NCI-H2196 treated with DMSO at 0.1 percent for 48 hours (cell line): Measurements from ENCODE around the gene CD2AP.
"Not testable (repeated sequence)": the region's sequence is repeated elsewhere in the genome, so short reads cannot be mapped to it uniquely, and the experiment has no call there.

Source experiments
- DNase-seq: peaks from one replicate; lab custom pipeline; 2025; ENCODE audit not compliant: unreplicated experiment; lab: John Stamatoyannopoulos, UW

Gene CD2AP

DNA sequence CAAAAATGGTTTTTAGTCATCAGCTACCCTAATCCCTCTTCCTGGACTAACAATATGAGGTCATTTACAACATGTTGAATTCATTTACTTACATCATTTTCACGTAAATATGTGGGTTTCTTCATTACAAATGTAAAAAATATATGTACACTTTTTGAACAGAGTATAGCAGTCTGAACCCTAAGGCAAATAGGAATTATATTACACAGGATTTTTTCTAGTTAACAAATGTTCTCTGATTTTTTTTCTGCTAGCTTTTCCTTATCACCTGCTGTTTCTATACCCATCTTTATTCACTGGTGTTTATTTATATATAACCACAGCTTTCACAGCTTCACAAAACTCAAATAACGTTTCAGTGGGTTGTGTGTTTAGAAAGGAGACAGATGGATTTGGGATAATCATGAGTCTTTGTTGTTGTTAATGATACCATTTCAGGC is 21.0 kb upstream of the CD2AP start:
- DNase-seq, result no peak

GRCh38 chr6:47457370-47457769 is 20.2 kb upstream of the CD2AP start:
- no peak for DNase-seq

GRCh38 chr6:47464052-47464451 is 13.5 kb upstream of the CD2AP start:
- DNase-seq, result no peak

DNA sequence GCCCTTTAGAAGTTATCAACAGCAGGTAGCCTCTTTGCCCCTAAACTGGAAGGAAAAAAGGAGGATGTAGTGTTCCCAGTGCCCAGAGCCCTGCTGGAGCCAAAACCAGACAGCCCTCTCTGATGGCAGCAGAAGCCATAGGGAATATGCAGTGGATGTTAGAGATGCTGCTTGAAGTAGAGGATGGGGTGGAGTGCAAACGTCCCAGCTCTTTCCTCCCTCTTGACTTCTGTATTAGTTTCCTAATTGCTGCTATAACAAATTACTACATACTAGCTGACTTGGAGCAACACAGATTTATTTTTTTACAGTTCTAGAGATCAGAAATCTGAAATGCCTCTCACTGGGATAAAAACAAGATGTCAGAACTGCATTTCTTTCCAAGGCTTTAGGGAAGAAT is 12.5 kb upstream of the CD2AP start:
- DNase-seq, result no peak

DNA sequence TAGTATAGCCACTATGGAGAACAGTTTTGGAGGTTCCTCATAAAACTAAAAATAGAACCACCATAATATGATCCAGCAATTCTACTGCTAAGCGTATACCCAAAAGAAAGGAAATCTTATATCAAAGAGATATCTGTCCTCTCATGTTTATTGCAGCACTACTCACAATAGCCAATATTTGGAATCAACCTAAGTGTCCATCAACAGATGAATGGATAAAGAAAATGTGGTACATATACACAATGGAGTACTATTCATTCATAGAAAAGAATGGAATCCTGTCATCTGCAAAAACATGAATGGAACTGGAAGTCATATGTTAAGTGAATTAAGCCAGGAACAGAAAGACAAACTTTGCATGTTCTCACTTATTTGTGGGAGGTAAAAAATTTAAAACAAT is 5.7 kb upstream of the CD2AP start:
- DNase-seq, result no peak

GRCh38 chr6:47473791-47474346 is 3.7 kb upstream of the CD2AP start:
- no peak for DNase-seq

DNA sequence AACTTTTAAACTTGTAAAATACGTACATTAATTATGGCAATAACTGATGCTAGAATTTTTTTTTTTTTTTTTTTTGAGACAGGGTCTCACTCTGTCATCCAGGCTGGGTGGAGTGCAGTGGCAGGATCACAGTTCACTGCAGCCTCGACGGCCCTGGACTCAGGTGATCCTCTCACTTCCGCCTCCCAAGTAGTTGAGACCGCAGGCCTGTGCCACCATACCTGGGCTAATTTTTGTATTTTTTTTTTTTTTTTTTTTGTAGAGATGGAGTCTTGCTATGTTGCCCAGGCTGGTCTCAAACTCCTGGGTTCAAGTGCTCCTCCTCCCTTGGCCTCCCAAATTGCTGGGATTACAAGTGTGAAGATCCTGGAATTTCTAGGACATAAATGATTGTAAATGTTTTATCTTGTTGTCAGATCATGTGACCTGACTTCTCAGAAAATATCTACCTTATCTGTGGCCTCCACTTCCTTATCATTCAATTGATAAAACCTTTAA is 2.2 kb upstream of the CD2AP start:
- no peak for DNase-seq

DNA sequence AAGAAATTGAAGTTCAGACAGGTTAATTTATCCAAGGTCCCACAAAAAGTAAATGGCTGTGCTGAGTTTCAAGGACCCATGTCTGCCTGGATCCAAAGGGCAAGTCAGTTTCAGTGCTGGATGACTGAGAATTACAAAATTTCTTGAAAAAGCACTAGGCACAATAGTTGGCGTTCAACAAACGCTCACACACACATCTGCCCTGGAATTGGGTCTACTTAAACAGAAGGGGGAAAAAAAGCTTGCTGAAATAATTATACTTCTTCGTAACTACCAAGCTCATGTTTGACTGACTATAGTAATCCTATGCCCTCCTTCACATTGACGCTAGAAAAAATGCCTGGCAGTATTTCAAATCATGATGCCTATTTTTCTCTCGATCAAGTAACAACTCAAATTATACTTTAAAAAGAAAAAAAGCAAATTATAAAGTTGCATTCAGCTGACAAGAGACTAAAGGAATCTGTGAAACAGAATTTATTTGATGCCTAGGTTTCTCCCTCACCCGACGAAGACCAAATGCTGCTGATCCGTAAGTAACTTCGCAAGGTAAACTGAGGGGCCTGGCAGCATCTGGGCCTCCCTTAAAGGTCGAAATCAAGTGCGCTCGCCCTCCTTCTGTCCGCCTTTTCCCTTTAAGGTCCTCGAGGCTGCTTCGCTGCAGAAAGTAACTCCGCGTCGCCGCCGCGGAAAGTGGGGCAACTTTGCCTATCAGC is 650 bp upstream of the CD2AP start:
- no peak for DNase-seq

- DNase-seq, result no peak
Observed at GRCh38 chr6:47478233-47479139, 897 bp downstream of the CD2AP start.

DNA sequence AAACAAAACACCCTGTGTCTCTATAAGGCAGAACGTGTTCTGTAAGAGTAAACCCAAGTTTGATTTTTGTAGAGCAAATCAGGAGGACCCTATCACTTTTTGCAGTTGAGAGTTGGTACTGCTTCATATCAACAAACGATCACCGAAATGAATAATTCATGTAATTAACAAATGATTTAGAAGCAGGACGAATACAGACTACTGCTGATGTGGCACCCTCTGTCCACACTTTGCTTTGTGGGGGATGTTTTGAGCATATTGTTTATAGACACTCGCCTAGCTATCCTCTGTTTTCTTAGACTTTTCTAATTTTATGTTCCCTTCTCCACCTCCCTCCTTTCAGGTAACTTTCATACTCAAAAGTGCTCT is 1.5 kb downstream of the CD2AP start:
- DNase-seq, result no peak

GRCh38 chr6:47479874-47480273 is 2.3 kb downstream of the CD2AP start:
- DNase-seq, result no peak

GRCh38 chr6:47481213-47481612 is 3.6 kb downstream of the CD2AP start:
- not testable (repeated sequence) for DNase-seq

GRCh38 chr6:47481806-47482205 is 4.2 kb downstream of the CD2AP start:
- DNase-seq, result no peak

- no peak for DNase-seq
Observed at GRCh38 chr6:47483516-47483852, 5.9 kb downstream of the CD2AP start.

DNA sequence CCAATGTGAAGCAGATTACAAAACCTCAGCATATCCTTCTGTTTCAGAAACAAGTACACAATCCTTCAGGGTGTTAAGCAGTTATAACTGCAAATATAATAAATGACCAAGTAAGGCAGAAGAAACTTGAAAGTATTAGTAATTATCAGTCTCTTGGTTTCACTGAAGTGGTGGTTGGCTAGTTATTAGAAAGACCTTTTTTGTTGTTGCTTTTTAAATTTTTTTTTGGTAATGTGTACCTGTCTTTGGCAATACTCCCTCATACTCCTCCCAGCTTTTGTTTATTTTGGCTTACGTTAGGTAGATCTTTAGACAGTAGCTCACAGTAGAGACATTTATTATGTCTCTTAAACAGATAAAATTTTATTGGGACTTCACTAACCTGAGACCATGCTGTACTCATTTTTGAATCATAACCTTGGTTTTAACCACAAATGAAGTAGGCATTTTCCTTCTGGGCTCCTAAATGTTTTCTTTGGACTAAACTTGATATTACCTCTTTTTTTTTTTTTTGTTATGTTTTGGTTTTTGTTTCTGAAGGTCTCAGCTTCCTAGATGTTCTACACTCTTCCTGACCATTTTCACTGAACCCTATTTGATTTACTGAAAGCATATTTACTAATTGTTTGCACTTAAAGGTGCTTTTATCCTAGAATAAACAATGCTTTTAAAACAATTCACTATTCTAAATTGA is 6.4 kb downstream of the CD2AP start:
- DNase-seq, result peak; percentile 46

DNA sequence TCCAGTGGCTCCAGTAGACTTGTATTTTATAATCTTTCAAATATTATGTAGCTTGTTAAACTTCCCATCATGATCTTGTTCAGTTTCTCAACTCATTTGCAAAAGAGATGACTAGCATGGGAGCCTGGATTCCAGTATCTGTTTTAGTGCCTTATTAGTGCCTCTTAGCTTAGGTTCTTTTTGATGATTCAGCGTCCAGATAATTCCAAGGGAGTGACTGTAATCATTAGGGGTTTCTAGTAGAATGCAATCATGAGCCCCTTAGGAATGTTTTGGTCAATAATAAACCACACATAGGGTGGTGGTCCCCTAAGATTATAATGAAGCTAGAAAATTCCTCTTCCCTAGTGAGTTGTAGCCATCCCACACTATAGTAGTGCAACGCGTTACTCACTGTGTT is 7.0 kb downstream of the CD2AP start:
- no peak for DNase-seq

DNA sequence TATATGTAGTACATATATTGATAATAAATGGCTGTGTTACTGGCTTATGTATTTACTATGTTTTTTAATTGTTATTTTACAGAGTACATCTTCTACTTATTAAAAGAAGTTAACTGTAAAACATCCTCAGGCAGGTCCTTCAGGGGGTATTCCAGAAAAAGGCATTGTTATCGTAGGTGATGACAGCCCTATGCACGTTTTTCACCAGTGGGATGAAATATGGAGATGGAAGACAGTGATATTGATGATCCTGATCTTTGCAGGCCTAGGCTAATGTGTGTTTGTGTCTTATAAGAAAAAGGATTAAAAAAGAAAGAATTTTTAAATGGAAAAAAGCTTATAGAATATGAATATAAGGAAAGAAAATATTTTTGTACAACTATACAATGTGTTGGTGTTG is 7.5 kb downstream of the CD2AP start:
- no peak for DNase-seq

DNA sequence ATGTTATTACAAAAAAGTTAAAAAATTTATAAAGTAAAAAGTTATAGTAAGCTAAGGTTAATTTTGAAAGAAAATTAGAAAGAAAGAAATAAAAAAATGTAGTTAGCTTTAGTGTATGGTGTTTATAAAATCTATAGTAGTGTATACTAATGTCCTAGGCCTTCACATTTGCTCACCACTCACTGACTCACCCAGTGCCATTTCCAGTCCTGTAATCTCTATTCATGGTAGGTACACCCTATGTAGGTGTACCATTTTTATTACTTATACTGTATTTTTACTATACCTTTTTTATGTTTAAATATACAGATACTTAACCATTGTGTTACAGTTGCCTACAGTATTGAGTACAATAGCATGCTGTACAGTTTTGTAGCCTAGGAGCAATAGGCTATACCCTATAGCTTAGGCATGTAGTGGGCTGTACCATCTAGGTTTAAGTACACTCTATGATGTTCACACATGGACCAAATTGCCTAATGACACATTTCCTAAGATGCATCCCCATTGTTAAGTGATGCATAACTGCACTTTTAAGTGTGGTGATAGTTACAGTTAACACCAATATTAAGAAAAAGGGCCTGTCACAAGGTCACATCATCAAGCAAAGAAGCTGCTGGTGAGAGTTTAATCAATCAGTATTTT is 8.0 kb downstream of the CD2AP start:
- no peak for DNase-seq

DNA sequence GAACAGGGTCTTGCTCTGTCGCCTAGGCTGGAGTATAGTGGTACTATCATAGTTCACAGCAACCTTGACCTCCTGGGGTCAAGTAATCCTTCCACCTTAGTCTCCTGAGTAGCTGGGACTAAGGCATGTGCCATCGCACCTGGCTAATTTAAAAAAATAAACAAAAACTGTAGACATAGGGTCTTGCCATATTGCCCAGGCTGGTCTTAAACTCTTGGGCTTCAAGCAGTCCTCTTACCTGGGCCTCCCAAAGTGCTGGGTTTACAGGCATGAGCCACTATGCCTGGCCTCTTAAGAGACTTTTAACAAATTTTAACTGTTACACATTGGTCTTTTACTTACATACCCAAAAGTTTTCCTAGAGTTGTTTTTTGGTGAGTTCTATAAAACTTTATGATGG is 12.4 kb downstream of the CD2AP start:
- DNase-seq, result no peak

GRCh38 chr6:47490676-47491075 is 13.1 kb downstream of the CD2AP start:
- no peak for DNase-seq

DNA sequence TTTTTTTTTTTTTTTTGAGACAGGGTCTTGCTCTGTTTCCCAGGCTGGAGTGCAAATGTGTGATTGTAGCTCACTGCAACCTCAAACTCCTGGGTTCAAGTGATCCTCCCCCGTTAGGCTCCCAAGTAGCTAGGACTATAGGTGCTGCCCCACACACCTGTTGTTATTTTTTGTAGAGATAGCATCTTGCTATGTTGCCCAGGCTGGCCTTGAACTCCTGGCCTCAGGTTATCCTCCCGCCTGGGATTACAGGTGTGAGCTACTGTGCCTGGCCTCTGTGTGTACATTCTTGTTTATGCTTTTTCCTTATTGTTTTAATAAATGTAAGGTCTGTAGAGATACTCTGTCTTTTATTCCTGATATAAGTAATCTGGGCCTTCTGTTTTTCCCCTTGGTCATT is 14.8 kb downstream of the CD2AP start:
- no peak for DNase-seq
